IMR-90 (cell line): ENCODE results near the gene TNK2. TPM values are rescaled to one million over a fixed set of nuclear protein-coding genes. Genes with fewer than 3 reads are reported as not detected.

Experiments
- ATAC-seq: fragments of 200-7000 bp; cut with Tn5 transposase; 2 replicates; pipeline ENCODE4 v1.9.1; 2020; ENCODE audit warnings: low read depth, mild to moderate bottlenecking, moderate library complexity
- BruUV-seq: library from RNA; stranded (reverse); fragments of 400-500 nt; replicated peaks from 2 replicates; lab custom pipeline; 2021; lab: Mats Ljungman, UMichigan
- CTCF ChIA-PET: fragments of 300-600 bp; formaldehyde crosslinking; extraction: SDS; loops from one replicate; lab custom pipeline; 2021; ENCODE audit warnings: antibody characterized with exemption; lab: Yijun Ruan, JAX
- POLR2A ChIA-PET: fragments of 300-600 bp; sonication (Branson Sonifier 250); formaldehyde crosslinking; loops from one replicate; lab custom pipeline; 2022; ENCODE audit warnings: antibody characterized with exemption; ENCODE audit not compliant: unreplicated experiment; lab: Charles Lee
- DNase-seq: peaks from one replicate; pipeline ENCODE4 v3.0.0; 2013
- H2AFZ ChIP-seq: replicated peaks from 2 replicates; pipeline ENCODE3; 2013; ENCODE audit warnings: low read length, mild to moderate bottlenecking; ENCODE audit not compliant: poor library complexity
- H2AK5ac ChIP-seq: 2 replicates; pipeline ENCODE4 v1.6.1; 2013; ENCODE audit warnings: low read depth, low read length, inconsistent platforms
- H2AK9ac ChIP-seq: replicated peaks from 2 replicates; pipeline ENCODE3; 2013; ENCODE audit warnings: mild to moderate bottlenecking, low read depth, low read length, moderate library complexity; ENCODE audit not compliant: poor library complexity
- H2BK120ac ChIP-seq: 2 replicates; pipeline ENCODE4 v1.6.1; 2013; ENCODE audit warnings: low read depth, low read length, inconsistent platforms
- H2BK15ac ChIP-seq: 3 replicates; pipeline ENCODE4 v1.6.1; 2013; ENCODE audit warnings: low read depth, low read length, inconsistent platforms
- H2BK20ac ChIP-seq: 2 replicates; pipeline ENCODE4 v1.6.1; 2013; ENCODE audit warnings: low read depth, mild to moderate bottlenecking, inconsistent platforms, low read length, moderate library complexity
- H2BK5ac ChIP-seq: 2 replicates; pipeline ENCODE4 v1.6.1; 2013; ENCODE audit warnings: mild to moderate bottlenecking, low read depth, low read length, inconsistent platforms; ENCODE audit not compliant: poor library complexity, severe bottlenecking
- H3K14ac ChIP-seq: replicated peaks from 2 replicates; pipeline ENCODE4 v1.6.1; 2013; ENCODE audit warnings: low read depth, low read length, inconsistent platforms
- H3K18ac ChIP-seq: 2 replicates; pipeline ENCODE4 v1.6.1; 2013; ENCODE audit warnings: low read depth, low read length, control low read depth
- H3K23ac ChIP-seq: 2 replicates; pipeline ENCODE4 v1.6.1; 2013; ENCODE audit warnings: low read depth, low read length, inconsistent platforms
- H3K27ac ChIP-seq: 2 replicates; pipeline ENCODE4 v1.5.1; 2013; ENCODE audit warnings: mild to moderate bottlenecking, control low read depth, low read length; ENCODE audit not compliant: insufficient read depth
- H3K27me3 ChIP-seq: 2 replicates; pipeline ENCODE4 v1.6.1; 2013; ENCODE audit warnings: low read length; ENCODE audit not compliant: control insufficient read depth, insufficient read depth
- H3K36me3 ChIP-seq: 2 replicates; pipeline ENCODE4 v1.6.1; 2013; ENCODE audit warnings: low read length, mixed read lengths; ENCODE audit not compliant: control insufficient read depth, insufficient read depth
- H3K4ac ChIP-seq: 2 replicates; pipeline ENCODE4 v1.6.1; 2013; ENCODE audit warnings: low read depth, low read length, inconsistent platforms
- H3K4me1 ChIP-seq: 2 replicates; pipeline ENCODE4 v1.6.1; 2013; ENCODE audit warnings: low read length, mixed read lengths; ENCODE audit not compliant: control insufficient read depth, insufficient read depth
- H3K4me2 ChIP-seq: 2 replicates; pipeline ENCODE4 v1.6.1; 2013; ENCODE audit warnings: low read depth, mild to moderate bottlenecking, control low read depth, low read length, moderate library complexity
- H3K4me3 ChIP-seq: 2 replicates; pipeline ENCODE4 v1.5.1; 2013; ENCODE audit warnings: low read depth, mild to moderate bottlenecking, control low read depth, low read length, moderate library complexity; ENCODE audit not compliant: insufficient read depth
- H3K56ac ChIP-seq: 2 replicates; pipeline ENCODE4 v1.6.1; 2013; ENCODE audit warnings: low read length, inconsistent platforms; ENCODE audit not compliant: insufficient read depth; ENCODE audit errors: extremely low read depth
- H3K79me1 ChIP-seq, 2 experiments: 2 replicates each; pipeline ENCODE4 v1.6.1; 2013; ENCODE audit warnings: low read length in 2 of 2, inconsistent platforms in 1 of 2, low read depth in 1 of 2
- H3K9ac ChIP-seq: 2 replicates; pipeline ENCODE4 v1.6.1; 2013; ENCODE audit warnings: low read depth, low read length, control low read depth
- H3K9me1 ChIP-seq: 2 replicates; pipeline ENCODE4 v1.6.1; 2013; ENCODE audit warnings: low read length, inconsistent platforms; ENCODE audit not compliant: insufficient read depth
- H3K9me3 ChIP-seq: 2 replicates; pipeline ENCODE4 v1.6.1; 2013; ENCODE audit warnings: low read length; ENCODE audit not compliant: control insufficient read depth, insufficient read depth
- H4K20me1 ChIP-seq: 2 replicates; pipeline ENCODE4 v1.6.1; 2013; ENCODE audit warnings: low read length, inconsistent platforms; ENCODE audit not compliant: insufficient read depth
- H4K5ac ChIP-seq: 2 replicates; pipeline ENCODE4 v1.6.1; 2013; ENCODE audit warnings: mild to moderate bottlenecking, low read depth, low read length, control low read depth
- H4K8ac ChIP-seq, 2 experiments: 2 replicates each; pipeline ENCODE4 v1.6.1; 2013; ENCODE audit warnings: low read depth in 2 of 2, low read length in 2 of 2, control low read depth in 1 of 2, inconsistent platforms in 1 of 2
- H4K91ac ChIP-seq: 2 replicates; pipeline ENCODE4 v1.6.1; 2013; ENCODE audit warnings: low read depth, low read length, inconsistent platforms; ENCODE audit not compliant: insufficient read depth
- BHLHE40 ChIP-seq: fragments of 150-350 bp; IDR thresholded peaks from 2 replicates; pipeline ENCODE4 v1.6.1; 2016; ENCODE audit warnings: mild to moderate bottlenecking, low read depth, low read length
- CEBPB ChIP-seq: IDR thresholded peaks from 2 replicates; pipeline ENCODE4 v1.6.1; 2012; ENCODE audit warnings: low read depth, low read length, improper control_type of control experiment
- CHD1 ChIP-seq: IDR thresholded peaks from 2 replicates; pipeline ENCODE4 v1.6.1; 2012; ENCODE audit warnings: low read depth, low read length, improper control_type of control experiment
- CTCF ChIP-seq: conservative IDR thresholded peaks from 2 replicates; pipeline ENCODE4 v1.5.1; 2012; ENCODE audit warnings: mild to moderate bottlenecking, low read depth, low read length, improper control_type of control experiment
- FOS ChIP-seq: fragments of 150-350 bp; IDR thresholded peaks from 2 replicates; pipeline ENCODE4 v1.6.1; 2016; ENCODE audit warnings: low read depth, low read length
- MAFK ChIP-seq: IDR thresholded peaks from 2 replicates; pipeline ENCODE4 v1.6.1; 2012; ENCODE audit warnings: low read depth, low read length, improper control_type of control experiment
- MAZ ChIP-seq: IDR thresholded peaks from 2 replicates; pipeline ENCODE4 v1.6.1; 2012; ENCODE audit warnings: low read depth, mild to moderate bottlenecking, low read length, improper control_type of control experiment, moderate library complexity, borderline replicate concordance
- MXI1 ChIP-seq: IDR thresholded peaks from 2 replicates; pipeline ENCODE4 v1.6.1; 2012; ENCODE audit warnings: low read depth, mild to moderate bottlenecking, low read length, moderate library complexity, borderline replicate concordance
- NFE2L2 ChIP-seq: fragments of 150-350 bp; IDR thresholded peaks from 2 replicates; pipeline ENCODE4 v1.6.1; 2016; ENCODE audit warnings: low read depth, mild to moderate bottlenecking, low read length
- POLR2A ChIP-seq: IDR thresholded peaks from 2 replicates; pipeline ENCODE4 v1.6.1; 2012; ENCODE audit warnings: mild to moderate bottlenecking, low read depth, low read length
- RAD21 ChIP-seq: IDR thresholded peaks from 2 replicates; pipeline ENCODE4 v1.6.1; 2012; ENCODE audit warnings: low read length, improper control_type of control experiment
- RCOR1 ChIP-seq: IDR thresholded peaks from 2 replicates; pipeline ENCODE4 v1.6.1; 2012; ENCODE audit warnings: mild to moderate bottlenecking, low read length, improper control_type of control experiment; ENCODE audit not compliant: insufficient replicate concordance
- RFX5 ChIP-seq: IDR thresholded peaks from 2 replicates; pipeline ENCODE4 v1.8.0; 2012; ENCODE audit warnings: low read depth, mild to moderate bottlenecking, low read length, moderate library complexity
- SMC3 ChIP-seq: fragments of 150-350 bp; IDR thresholded peaks from 2 replicates; pipeline ENCODE4 v1.6.1; 2016; ENCODE audit warnings: low read depth, mild to moderate bottlenecking, antibody characterized with exemption, low read length, moderate library complexity
- WGBS, 2 experiments: methylation state at CpG; one replicate each; pipeline versions ENCODE4 v1.1.5 to v1.1.7; 2013; ENCODE audit warnings: missing lambda C conversion rate in 2 of 2; ENCODE audit not compliant: insufficient read length in 1 of 2; ENCODE audit errors: extremely low coverage in 2 of 2; 5-methylcytosine and 5-hydroxymethylcytosine counted together
- dilution Hi-C: fragments of 300-500 bp; cut with HindIII; formaldehyde crosslinking; loops from one replicate; pipeline ENCODE4 v1.14.3; 2018; ENCODE audit warnings: low sequenced_read_pairs; ENCODE audit not compliant: unreplicated experiment
- in situ Hi-C: fragments of 300-500 bp; cut with MboI; formaldehyde crosslinking; loops from 3 replicates; pipeline ENCODE4 v1.14.3; 2019; ENCODE audit warnings: low sequenced_read_pairs, inconsistent platforms, mixed read lengths
- intact Hi-C: fragments of 100-400 bp; cut with micrococcal nuclease; formaldehyde crosslinking; loops from 2 replicates; pipeline ENCODE4 v1.10.0; 2022
- polyA plus RNA-seq, 3 experiments: library from polyadenylated mRNA; depleted of rRNA; stranded (reverse); fragments of >200 nt; gene quantifications; 2 replicates each; pipeline ENCODE4 v1.2.3, GENCODE V29; 2012; ENCODE audit warnings: low replicate concordance in 1 of 3
- total RNA-seq: library from RNA; depleted of rRNA; stranded (reverse); fragments of >200 nt; gene quantifications from 2 replicates; pipeline ENCODE4 v1.2.3, GENCODE V29; 2012
- TF ChIP-seq, protein P1 (sequence below): fragments of 150-350 bp; IDR thresholded peaks from 2 replicates; pipeline ENCODE4 v1.6.1; 2016; ENCODE audit warnings: low read depth, mild to moderate bottlenecking, low read length, moderate library complexity, borderline replicate concordance

TNK2 gene
- total and polyA plus RNA-seq, 2 of the 4 experiments (the other 2 are of a cell fraction): 2.2 to 13.8 TPM

DNA sequence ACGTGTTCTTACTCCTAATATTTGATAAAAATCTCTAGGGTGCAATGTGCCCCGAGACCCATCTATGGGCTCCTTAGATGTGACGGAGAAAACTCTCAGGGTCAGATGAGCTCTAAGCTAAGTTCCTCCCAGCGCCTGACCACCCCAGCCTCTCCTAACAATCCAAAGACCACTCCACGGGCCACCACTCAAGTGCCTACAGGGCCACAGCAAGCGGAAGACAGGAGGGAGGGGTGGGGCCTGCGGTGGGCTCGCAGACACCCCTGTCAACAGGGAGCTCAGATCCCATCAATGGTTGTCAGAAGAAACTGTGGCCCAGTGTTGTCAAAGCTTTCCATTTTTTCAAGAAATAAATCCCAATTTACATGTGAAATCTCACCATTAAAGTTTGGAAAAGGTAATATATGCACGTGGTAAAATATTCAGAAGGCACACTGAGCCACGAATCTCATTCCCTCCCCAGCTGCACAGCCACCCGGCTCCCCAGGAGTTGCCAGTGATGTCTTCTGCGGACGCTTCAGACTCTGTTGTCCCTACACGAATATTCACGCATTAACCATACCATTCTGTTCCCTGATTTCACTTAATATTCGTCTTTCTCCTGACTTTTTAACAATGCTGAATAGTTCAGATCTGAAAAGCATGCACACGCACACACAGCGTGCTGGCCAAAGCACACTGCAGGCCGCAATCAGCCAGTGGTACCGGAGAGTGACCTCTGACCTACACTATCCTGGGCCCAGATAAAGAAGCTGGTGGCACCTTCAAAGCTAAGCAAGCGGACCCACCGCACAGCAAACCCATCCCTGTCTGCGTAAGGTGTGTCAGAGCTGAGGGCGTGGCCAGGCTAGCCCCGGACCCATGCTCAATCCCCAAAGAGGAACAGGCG lies 19.1 kb downstream of the TNK2 start:
- WGBS, 2 experiments: 83% methylated on average over 11 of the region's 26 CpGs; no CpG with 5 or more reads in 1 of the 2 experiments
- Histone ChIP-seq H3K56ac (no peak overlapping the region), H3K18ac (no peak overlapping the region), H3K4me1 (peaks cover 18% of the 10 kb centered on the region), H4K8ac (no peak overlapping the region), H2AFZ (no peak overlapping the region), H3K4me2 (no peak overlapping the region), H3K4me3 (no peak overlapping the region), H3K27me3 (no peaks in the 10 kb centered on the region), H3K14ac (no peak overlapping the region), H4K91ac (no peak overlapping the region), H3K36me3 (peaks cover 14% of the 10 kb centered on the region), H4K5ac (no peak overlapping the region), H4K20me1 (peaks cover 2% of the 10 kb centered on the region; the same call in 1 of the 2 replicates), H3K9me1 (peaks cover 9% of the 10 kb centered on the region; the same call in 1 of the 2 replicates), H2BK20ac (no peak overlapping the region), H3K9ac (no peak overlapping the region), H2BK120ac (no peak overlapping the region), H2AK9ac (peak overlapping the region; percentile 68), H3K27ac (no peak overlapping the region), H3K23ac (no peak overlapping the region), H3K79me1 (peaks cover 23 to 53% of the 10 kb centered on the region in 2 experiments; a peak in 3 of 4 replicates), H2BK5ac (no peak overlapping the region), H2BK15ac (no peak overlapping the region), H3K9me3 (no peaks in the 10 kb centered on the region), H2AK5ac (no peak overlapping the region), H3K4ac (no peak overlapping the region)
- intact Hi-C loops: no loop called here
- no TSS peak for BruUV-seq
- no peak for DNase-seq
- no peak for ATAC-seq
- CTCF ChIA-PET: no interaction called here
- in situ Hi-C loops: no loop called here
- POLR2A ChIA-PET: no interaction called here
- dilution Hi-C loops: no loop called here
- TF ChIP-seq MXI1 (no peak), RFX5 (no peak), MAFK (no peak), RAD21 (no peak), CTCF (no peak), CHD1 (no peak), MAZ (no peak), SMC3 (no peak), NFE2L2 (no peak), POLR2A (no peak), RCOR1 (no peak), FOS (no peak), BHLHE40 (no peak), CEBPB (no peak)
- TF ChIP-seq, protein P1, sequence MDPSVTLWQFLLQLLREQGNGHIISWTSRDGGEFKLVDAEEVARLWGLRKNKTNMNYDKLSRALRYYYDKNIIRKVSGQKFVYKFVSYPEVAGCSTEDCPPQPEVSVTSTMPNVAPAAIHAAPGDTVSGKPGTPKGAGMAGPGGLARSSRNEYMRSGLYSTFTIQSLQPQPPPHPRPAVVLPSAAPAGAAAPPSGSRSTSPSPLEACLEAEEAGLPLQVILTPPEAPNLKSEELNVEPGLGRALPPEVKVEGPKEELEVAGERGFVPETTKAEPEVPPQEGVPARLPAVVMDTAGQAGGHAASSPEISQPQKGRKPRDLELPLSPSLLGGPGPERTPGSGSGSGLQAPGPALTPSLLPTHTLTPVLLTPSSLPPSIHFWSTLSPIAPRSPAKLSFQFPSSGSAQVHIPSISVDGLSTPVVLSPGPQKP: no peak
